ENCODE data around the gene TBRG4.

DNA sequence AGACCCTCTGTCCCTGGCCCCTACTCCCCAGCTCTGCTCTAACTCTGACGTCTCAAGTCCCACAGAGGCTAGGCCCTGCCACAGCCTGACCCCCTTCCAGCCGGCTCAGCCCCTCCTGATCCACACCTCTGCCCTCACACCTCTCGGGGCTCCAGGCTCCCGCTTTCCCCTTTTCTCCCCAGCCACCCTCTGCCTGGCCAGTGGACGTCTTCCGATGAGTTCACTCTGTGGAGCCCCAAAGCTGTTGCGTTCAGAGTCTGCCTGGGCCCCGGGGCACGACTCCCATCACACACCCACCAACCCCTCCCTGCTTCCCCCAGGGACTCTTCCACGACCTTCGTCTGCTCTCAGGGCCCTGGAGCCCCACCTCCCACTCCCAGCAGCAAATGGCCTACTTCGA lies 18.4 kb upstream of the TBRG4 start:
- TF ChIP-seq SUZ12 (IDR thresholded peaks at IDR 0.05; ENCODE audit: extremely low read depth, insufficient read depth, insufficient read length) (no peak), ZNF274 (IDR thresholded peaks at IDR 0.05; ENCODE audit: low read depth, low read length) (no peak)
